Measurements from ENCODE around the gene CYB561D2.

DNA sequence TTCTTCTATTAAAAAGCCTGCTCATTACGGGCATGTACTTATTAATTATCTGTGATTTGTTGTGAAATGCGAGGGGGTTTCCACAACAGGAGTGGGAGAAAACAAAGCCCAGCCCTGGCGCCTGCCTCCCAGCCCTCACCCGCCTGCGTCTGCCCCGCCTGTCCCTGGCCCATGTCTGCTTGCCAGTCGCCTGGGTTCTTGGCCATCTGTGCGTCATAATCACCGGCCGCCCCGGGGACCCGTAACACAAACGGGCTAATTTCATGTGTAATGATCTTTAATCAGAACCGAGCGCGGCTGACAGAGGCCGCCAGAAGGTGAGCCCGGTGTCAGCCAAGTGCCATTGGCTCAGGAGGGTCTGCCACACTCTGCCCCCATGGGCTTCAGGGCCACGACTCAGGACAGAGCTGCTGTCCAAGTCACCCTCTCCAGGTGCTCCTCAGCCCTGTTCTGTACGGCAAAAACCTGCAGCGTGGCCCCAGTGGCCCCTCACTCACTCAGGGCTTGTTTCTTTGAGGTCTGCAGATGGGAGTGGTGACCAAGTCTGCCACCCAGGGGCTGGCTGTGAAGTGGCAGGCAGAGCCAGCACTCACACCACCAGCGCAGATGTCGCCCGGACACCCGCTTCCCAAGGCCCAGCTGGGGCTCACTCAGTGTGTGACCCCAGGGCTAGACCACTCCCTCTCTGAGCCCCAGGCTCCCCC lies 37.5 kb downstream of the CYB561D2 start:
- no peak; the same call in 1 of the 2 replicates for TF ChIP-seq CTCF (conservative IDR thresholded peaks at IDR 0.05)
- TF ChIP-seq EZH2 (IDR thresholded peaks at IDR 0.05; ENCODE audit: low read depth): no peak

Data from PC-9 (cell line).